HepG2 (cell line): ENCODE measurements around the gene KANSL3. TPM values are rescaled to one million over a fixed set of nuclear protein-coding genes. Genes with fewer than 3 reads are reported as not detected.

Experiments used
- ATAC-seq: fragments of 200-7000 bp; cut with Tn5 transposase; 3 replicates; pipeline ENCODE4 v1.9.1; 2020; ENCODE audit warnings: mild to moderate bottlenecking, moderate library complexity
- BruUV-seq: library from RNA; stranded (reverse); fragments of 400-500 nt; replicated peaks from 2 replicates; lab custom pipeline; 2021; lab: Mats Ljungman, UMichigan
- CTCF ChIA-PET: fragments of 300-600 bp; formaldehyde crosslinking; extraction: SDS; loops from one replicate; lab custom pipeline; 2021; ENCODE audit warnings: low total read pairs, inconsistent platforms, low intra/inter-chr PET ratio; lab: Yijun Ruan, JAX
- POLR2A ChIA-PET: fragments of 350-600 bp; sonication (Branson Sonifier 250); formaldehyde crosslinking; loops from one replicate; lab custom pipeline; 2020; ENCODE audit warnings: antibody characterized with exemption, inconsistent platforms; lab: Yijun Ruan, JAX
- DNase-seq: peaks from one replicate; pipeline ENCODE4 v3.0.0-alpha.2; 2015; ENCODE audit warnings: low spot score
- FAIRE-seq: peaks from 3 replicates; lab custom pipeline; 2011; peaks lifted over from hg19 to GRCh38; lab: Jason Lieb, UNC
- H2AFZ ChIP-seq: one replicate; pipeline ENCODE4 v1.6.1; 2011; ENCODE audit warnings: low read length, inconsistent platforms
- H3K27ac ChIP-seq: fragments of 300-600 bp; 3 replicates; pipeline ENCODE4 v1.8.0; 2011; ENCODE audit warnings: mixed run types, mild to moderate bottlenecking, mixed read lengths, low read length, inconsistent platforms; ENCODE audit not compliant: insufficient read depth; ENCODE audit errors: extremely low read length
- H3K27me3 ChIP-seq, 2 experiments: fragments of 200-600 bp in 1 of 2; 2 replicates in 1 of 2; 3 replicates in 1 of 2; pipeline versions ENCODE4 v1.6.0 to v1.8.0; 2011; ENCODE audit warnings: low read length in 2 of 2, mild to moderate bottlenecking in 2 of 2, moderate library complexity in 2 of 2, inconsistent platforms in 1 of 2; ENCODE audit not compliant: insufficient read depth in 2 of 2, control insufficient read depth in 1 of 2
- H3K36me3 ChIP-seq, 2 experiments: fragments of 200-600 bp in 1 of 2; replicated peaks in 1 of 2; 2 replicates in 1 of 2; 3 replicates in 1 of 2; pipeline versions ENCODE4 v1.5.1 to v1.8.0; 2011; ENCODE audit warnings: low read length in 2 of 2, inconsistent platforms in 1 of 2; ENCODE audit not compliant: insufficient read depth in 2 of 2, control insufficient read depth in 1 of 2
- H3K4me1 ChIP-seq: 2 replicates; pipeline ENCODE4 v1.5.1; 2012; ENCODE audit warnings: low read length, inconsistent platforms; ENCODE audit not compliant: insufficient read depth
- H3K4me2 ChIP-seq: 2 replicates; pipeline ENCODE4 v1.6.0; 2011; ENCODE audit warnings: low read depth, low read length, inconsistent platforms
- H3K4me3 ChIP-seq, 3 experiments: fragments of 200-600 bp in 1 of 3; sonication (generic), shearing (Covaris generic) in 1 of 3; replicated peaks in 1 of 3; 2 replicates each; pipeline ENCODE4 v1.5.1; 2011 to 2016; ENCODE audit warnings: low read length in 3 of 3, inconsistent platforms in 2 of 3, low read depth in 2 of 3, mild to moderate bottlenecking in 2 of 3, control low read depth in 1 of 3, mixed read lengths in 1 of 3; ENCODE audit not compliant: insufficient read depth in 1 of 3
- H3K79me2 ChIP-seq: one replicate; pipeline ENCODE4 v1.6.1; 2011; ENCODE audit warnings: low read length, inconsistent platforms; ENCODE audit not compliant: insufficient read depth
- H3K9ac ChIP-seq: 2 replicates; pipeline ENCODE4 v1.6.0; 2011; ENCODE audit warnings: mild to moderate bottlenecking, low read depth, low read length, inconsistent platforms; ENCODE audit not compliant: insufficient read depth
- H3K9me3 ChIP-seq: 2 replicates; pipeline ENCODE4 v1.5.1; 2012; ENCODE audit warnings: mild to moderate bottlenecking, low read length
- H4K20me1 ChIP-seq: 2 replicates; pipeline ENCODE4 v1.6.0; 2011; ENCODE audit warnings: inconsistent platforms, mild to moderate bottlenecking, low read length, moderate library complexity; ENCODE audit not compliant: insufficient read depth
- FOXP1 ChIP-seq, 2 experiments: fragments of 450-650 bp in 1 of 2; IDR thresholded peaks; 2 replicates each; pipeline ENCODE4 v1.6.1; 2017 to 2018; ENCODE audit warnings: antibody characterized with exemption in 1 of 2
- HCFC1 ChIP-seq: fragments of 150-350 bp; IDR thresholded peaks from 2 replicates; pipeline ENCODE4 v1.6.1; 2014; ENCODE audit warnings: low read depth, low read length
- KLF11 ChIP-seq: IDR thresholded peaks from 2 replicates; pipeline ENCODE4 v1.6.1; 2016; ENCODE audit warnings: missing compliant biosample characterization
- NFYB ChIP-seq: sonication (generic); formaldehyde crosslinking; IDR thresholded peaks from 2 replicates; pipeline ENCODE4 v1.4.0; 2020; ENCODE audit warnings: missing genetic modification reagents
- NKX3-1 ChIP-seq: sonication (generic); formaldehyde crosslinking; IDR thresholded peaks from 2 replicates; pipeline ENCODE4 v1.5.0; 2020; ENCODE audit warnings: missing genetic modification reagents
- PRPF4 ChIP-seq: fragments of 200-400 bp; formaldehyde crosslinking; IDR thresholded peaks from 2 replicates; pipeline ENCODE4 v1.6.1; 2016; ENCODE audit warnings: low read length, low read depth; ENCODE audit not compliant: poor library complexity, severe bottlenecking
- SAP130 ChIP-seq: IDR thresholded peaks from 2 replicates; pipeline ENCODE4 v1.6.1; 2016; ENCODE audit warnings: low read depth
- TBX3 ChIP-seq: fragments of 450-650 bp; IDR thresholded peaks from 2 replicates; pipeline ENCODE4 v1.6.1; 2017; ENCODE audit warnings: antibody characterized with exemption, mild to moderate bottlenecking, inconsistent platforms, borderline replicate concordance
- TEAD2 ChIP-seq: sonication (generic); formaldehyde crosslinking; IDR thresholded peaks from 2 replicates; pipeline ENCODE4 v1.9.0; 2021; ENCODE audit warnings: missing genetic modification reagents
- in situ Hi-C: cut with HindIII; loops from 2 replicates; pipeline ENCODE4 v1.10.0; 2017; ENCODE audit warnings: low pct_unique_long_range_greater_than_20kb; ENCODE audit not compliant: extremely low pct_ligation_motif_present
- intact Hi-C: fragments of 100-400 bp; cut with micrococcal nuclease; formaldehyde crosslinking; loops from one replicate; pipeline ENCODE4 v1.10.0; 2022; ENCODE audit not compliant: unreplicated experiment
- polyA plus RNA-seq, 8 experiments: library from polyadenylated mRNA; depleted of rRNA in 3 of 8; stranded (reverse) in 7 of 8; unstranded in 1 of 8; fragments of >200 nt; fragmentation: Illumina TruSeq in 4 of 8; extraction: Trizol in 4 of 8; gene quantifications; 2 replicates each; pipeline versions ENCODE4 v1.2.1 to v1.2.3, GENCODE V29; 2011 to 2016; ENCODE audit warnings: low read depth in 4 of 8, missing spikeins in 1 of 8, mixed read lengths in 1 of 8; ENCODE audit not compliant: insufficient read depth in 1 of 8
- total RNA-seq, 5 experiments: library from RNA; depleted of rRNA; stranded (reverse); fragments of >200 nt; fragmentation: Illumina TruSeq; extraction: Trizol; gene quantifications; 2 replicates each; pipeline ENCODE4 v1.2.3, GENCODE V29; 2016; ENCODE audit warnings: low read depth in 1 of 5
- TF ChIP-seq, protein P1 (sequence below): IDR thresholded peaks from 2 replicates; pipeline ENCODE4 v1.6.1; 2016; ENCODE audit warnings: low read depth, missing genetic modification reagents, missing compliant biosample characterization
- TF ChIP-seq, protein P2 (sequence below): sonication (generic); formaldehyde crosslinking; IDR thresholded peaks from 2 replicates; pipeline ENCODE4 v1.5.0; 2020; ENCODE audit warnings: mild to moderate bottlenecking, missing genetic modification reagents, moderate library complexity
- TF ChIP-seq, protein P3 (sequence below): sonication (generic); formaldehyde crosslinking; IDR thresholded peaks from 2 replicates; pipeline ENCODE4 v1.4.0; 2020; ENCODE audit warnings: missing genetic modification reagents
- TF ChIP-seq, protein P4 (sequence below): sonication (generic); IDR thresholded peaks from 2 replicates; pipeline ENCODE4 v1.6.1; 2016; ENCODE audit warnings: low read depth, borderline replicate concordance

KANSL3 gene
- total and polyA plus RNA-seq, 2 of the 13 experiments (the other 11 are each of a cell fraction or from before 2014, with no cell fraction given): 20.8 to 37.3 TPM

DNA sequence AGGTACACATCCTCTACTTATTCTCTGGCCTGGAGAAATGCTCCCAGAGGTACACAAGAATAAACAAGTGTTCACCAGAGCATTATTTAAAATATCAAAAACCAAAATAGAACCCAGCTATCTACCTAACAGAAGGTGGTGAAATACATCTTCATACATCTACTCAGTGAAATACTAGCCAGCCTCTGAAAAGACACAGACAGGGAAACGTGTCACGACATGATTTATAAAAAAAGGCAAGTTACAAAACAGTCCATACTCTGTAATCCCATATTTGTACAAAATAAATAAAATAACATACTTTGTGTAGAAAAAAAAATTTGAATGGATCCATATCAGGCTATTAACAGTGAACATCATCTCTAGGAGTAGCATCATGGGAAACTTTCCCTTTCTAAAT lies 38.2 kb downstream of the KANSL3 start (continued):
- TF ChIP-seq, protein P1, sequence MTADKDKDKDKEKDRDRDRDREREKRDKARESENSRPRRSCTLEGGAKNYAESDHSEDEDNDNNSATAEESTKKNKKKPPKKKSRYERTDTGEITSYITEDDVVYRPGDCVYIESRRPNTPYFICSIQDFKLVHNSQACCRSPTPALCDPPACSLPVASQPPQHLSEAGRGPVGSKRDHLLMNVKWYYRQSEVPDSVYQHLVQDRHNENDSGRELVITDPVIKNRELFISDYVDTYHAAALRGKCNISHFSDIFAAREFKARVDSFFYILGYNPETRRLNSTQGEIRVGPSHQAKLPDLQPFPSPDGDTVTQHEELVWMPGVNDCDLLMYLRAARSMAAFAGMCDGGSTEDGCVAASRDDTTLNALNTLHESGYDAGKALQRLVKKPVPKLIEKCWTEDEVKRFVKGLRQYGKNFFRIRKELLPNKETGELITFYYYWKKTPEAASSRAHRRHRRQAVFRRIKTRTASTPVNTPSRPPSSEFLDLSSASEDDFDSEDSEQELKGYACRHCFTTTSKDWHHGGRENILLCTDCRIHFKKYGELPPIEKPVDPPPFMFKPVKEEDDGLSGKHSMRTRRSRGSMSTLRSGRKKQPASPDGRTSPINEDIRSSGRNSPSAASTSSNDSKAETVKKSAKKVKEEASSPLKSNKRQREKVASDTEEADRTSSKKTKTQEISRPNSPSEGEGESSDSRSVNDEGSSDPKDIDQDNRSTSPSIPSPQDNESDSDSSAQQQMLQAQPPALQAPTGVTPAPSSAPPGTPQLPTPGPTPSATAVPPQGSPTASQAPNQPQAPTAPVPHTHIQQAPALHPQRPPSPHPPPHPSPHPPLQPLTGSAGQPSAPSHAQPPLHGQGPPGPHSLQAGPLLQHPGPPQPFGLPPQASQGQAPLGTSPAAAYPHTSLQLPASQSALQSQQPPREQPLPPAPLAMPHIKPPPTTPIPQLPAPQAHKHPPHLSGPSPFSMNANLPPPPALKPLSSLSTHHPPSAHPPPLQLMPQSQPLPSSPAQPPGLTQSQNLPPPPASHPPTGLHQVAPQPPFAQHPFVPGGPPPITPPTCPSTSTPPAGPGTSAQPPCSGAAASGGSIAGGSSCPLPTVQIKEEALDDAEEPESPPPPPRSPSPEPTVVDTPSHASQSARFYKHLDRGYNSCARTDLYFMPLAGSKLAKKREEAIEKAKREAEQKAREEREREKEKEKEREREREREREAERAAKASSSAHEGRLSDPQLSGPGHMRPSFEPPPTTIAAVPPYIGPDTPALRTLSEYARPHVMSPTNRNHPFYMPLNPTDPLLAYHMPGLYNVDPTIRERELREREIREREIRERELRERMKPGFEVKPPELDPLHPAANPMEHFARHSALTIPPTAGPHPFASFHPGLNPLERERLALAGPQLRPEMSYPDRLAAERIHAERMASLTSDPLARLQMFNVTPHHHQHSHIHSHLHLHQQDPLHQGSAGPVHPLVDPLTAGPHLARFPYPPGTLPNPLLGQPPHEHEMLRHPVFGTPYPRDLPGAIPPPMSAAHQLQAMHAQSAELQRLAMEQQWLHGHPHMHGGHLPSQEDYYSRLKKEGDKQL (CRISPR knock-in tag): no peak
- TF ChIP-seq PRPF4 (no peak), NFYB (CRISPR knock-in tag) (no peak), NKX3-1 (CRISPR knock-in tag) (no peak), KLF11 (CRISPR knock-in tag) (no peak)

DNA sequence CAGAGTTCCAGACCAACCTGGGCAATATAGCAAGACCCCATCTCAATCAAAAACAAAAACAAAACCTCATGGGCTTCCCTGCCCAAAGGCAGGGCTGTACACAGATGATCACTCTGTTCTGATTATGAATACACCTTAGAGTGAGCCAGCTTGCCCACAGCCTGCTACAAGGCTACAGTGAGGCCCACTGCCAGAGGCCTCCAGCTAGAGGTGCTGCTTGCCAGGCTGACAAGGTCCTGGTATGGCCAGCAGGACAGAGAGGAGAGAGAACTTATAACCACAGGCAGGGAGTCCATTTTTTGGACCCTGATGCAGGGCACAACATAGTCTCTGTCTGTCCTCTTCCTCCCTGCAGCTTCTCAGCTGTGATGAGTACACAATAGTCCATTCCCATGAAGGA lies 41.5 kb downstream of the KANSL3 start:
- H3K36me3 ChIP-seq: peaks cover 32 to 89% of the 10 kb centered on the region in 2 experiments
- H4K20me1 ChIP-seq: no peaks in the 10 kb centered on the region
- BruUV-seq: no TSS peak
- H3K79me2 ChIP-seq: no peaks in the 10 kb centered on the region
- intact Hi-C loops (no loop called here), in situ Hi-C loops (no loop called here)
- H3K27ac ChIP-seq: no peak overlapping the region
- H3K9me3 ChIP-seq: no peaks in the 10 kb centered on the region
- ChIA-PET CTCF (no interaction called here), POLR2A (no interaction called here)
- H3K4me3 ChIP-seq: no peak overlapping the region
- H3K27me3 ChIP-seq: no peaks in the 10 kb centered on the region
- no peak overlapping the region for H2AFZ ChIP-seq
- H3K9ac ChIP-seq: no peak overlapping the region
- no peak overlapping the region for H3K4me2 ChIP-seq
- ATAC-seq (peak; percentile 72), DNase-seq (no peak), FAIRE-seq (no peak)
- H3K4me1 ChIP-seq: peaks cover 24% of the 10 kb centered on the region
- TF ChIP-seq, protein P2, sequence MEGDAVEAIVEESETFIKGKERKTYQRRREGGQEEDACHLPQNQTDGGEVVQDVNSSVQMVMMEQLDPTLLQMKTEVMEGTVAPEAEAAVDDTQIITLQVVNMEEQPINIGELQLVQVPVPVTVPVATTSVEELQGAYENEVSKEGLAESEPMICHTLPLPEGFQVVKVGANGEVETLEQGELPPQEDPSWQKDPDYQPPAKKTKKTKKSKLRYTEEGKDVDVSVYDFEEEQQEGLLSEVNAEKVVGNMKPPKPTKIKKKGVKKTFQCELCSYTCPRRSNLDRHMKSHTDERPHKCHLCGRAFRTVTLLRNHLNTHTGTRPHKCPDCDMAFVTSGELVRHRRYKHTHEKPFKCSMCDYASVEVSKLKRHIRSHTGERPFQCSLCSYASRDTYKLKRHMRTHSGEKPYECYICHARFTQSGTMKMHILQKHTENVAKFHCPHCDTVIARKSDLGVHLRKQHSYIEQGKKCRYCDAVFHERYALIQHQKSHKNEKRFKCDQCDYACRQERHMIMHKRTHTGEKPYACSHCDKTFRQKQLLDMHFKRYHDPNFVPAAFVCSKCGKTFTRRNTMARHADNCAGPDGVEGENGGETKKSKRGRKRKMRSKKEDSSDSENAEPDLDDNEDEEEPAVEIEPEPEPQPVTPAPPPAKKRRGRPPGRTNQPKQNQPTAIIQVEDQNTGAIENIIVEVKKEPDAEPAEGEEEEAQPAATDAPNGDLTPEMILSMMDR: peak; percentile 22; the same call in 1 of the 2 replicates
- TF ChIP-seq FOXP1 (IDR thresholded peaks at IDR 0.05) (no peak), FOXP1 (CRISPR knock-in tag; IDR thresholded peaks at IDR 0.05) (peak; percentile 43; the same call in 1 of the 2 replicates), TEAD2 (CRISPR knock-in tag) (no peak), TBX3 (no peak), HCFC1 (no peak), SAP130 (CRISPR knock-in tag) (peak; percentile 13; the same call in 1 of the 2 replicates)
- TF ChIP-seq, protein P3, sequence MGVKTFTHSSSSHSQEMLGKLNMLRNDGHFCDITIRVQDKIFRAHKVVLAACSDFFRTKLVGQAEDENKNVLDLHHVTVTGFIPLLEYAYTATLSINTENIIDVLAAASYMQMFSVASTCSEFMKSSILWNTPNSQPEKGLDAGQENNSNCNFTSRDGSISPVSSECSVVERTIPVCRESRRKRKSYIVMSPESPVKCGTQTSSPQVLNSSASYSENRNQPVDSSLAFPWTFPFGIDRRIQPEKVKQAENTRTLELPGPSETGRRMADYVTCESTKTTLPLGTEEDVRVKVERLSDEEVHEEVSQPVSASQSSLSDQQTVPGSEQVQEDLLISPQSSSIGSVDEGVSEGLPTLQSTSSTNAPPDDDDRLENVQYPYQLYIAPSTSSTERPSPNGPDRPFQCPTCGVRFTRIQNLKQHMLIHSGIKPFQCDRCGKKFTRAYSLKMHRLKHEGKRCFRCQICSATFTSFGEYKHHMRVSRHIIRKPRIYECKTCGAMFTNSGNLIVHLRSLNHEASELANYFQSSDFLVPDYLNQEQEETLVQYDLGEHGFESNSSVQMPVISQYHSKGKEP (CRISPR knock-in tag): no peak
- TF ChIP-seq, protein P4, sequence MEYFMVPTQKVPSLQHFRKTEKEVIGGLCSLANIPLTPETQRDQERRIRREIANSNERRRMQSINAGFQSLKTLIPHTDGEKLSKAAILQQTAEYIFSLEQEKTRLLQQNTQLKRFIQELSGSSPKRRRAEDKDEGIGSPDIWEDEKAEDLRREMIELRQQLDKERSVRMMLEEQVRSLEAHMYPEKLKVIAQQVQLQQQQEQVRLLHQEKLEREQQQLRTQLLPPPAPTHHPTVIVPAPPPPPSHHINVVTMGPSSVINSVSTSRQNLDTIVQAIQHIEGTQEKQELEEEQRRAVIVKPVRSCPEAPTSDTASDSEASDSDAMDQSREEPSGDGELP: peak; percentile 76; the same call in 1 of the 2 replicates
